Left colon (tissue), 2 donors: ENCODE measurements around the gene SSR4. TPM values are rescaled to one million over a fixed set of nuclear protein-coding genes. Genes with fewer than 3 reads are reported as not detected.

Experiments
- ATAC-seq: fragments of 200-7000 bp; cut with Tn5 transposase; one replicate; pipeline ENCODE4 v1.9.1; 2020; ENCODE audit warnings: mild to moderate bottlenecking, moderate library complexity
- DNase-seq, 2 donors: peaks; one replicate each; pipeline ENCODE4 v3.0.0-alpha.2; 2020
- intact Hi-C, 2 donors: fragments of 100-400 bp; cut with DNase I in 1 of 2; cut with micrococcal nuclease in 1 of 2; formaldehyde crosslinking; loops; one replicate each; pipeline versions ENCODE4 v1.11.2 to v1.14.0; 2022; cut with DNase I, micrococcal nuclease
- total RNA-seq, 2 donors: library from RNA; stranded (reverse); fragmentation: NEBNext Ultra II Directional; extraction: Animal tissue kit (Norgen Biotek cat#: 25700); gene quantifications; one replicate each; pipeline ENCODE4 v1.2.1, GENCODE V29; 2021
- donor health status: DM: no; HTN: no; CAD: no.
- donor health status: DM: yes; HTN: yes; CAD: no.

The SSR4 gene
- total RNA-seq, 2 donors from 2014 or later = 216 to 237 TPM

DNA sequence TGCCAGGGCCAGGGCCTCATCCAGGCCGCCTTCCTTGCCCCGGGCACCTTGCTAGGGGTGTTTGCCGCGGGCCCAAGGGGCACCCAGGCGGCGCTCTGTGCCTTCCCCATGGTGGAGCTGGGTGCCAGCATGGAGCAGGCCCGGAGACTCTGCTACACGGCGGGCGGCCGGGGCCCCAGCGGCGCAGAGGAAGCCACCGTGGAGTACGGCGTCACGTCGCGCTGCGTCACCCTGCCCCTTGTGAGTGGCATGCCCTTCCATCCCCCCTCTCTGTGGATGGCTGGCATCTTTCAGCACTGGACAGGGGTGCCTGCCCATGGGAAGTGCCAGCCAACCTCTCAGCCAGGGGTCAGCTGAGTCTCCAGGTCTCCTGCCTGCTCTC, 26.8 kb upstream of the SSR4 start:
- intact Hi-C loops = no loop called here
- ATAC-seq = no peak
- no peak for DNase-seq

DNA sequence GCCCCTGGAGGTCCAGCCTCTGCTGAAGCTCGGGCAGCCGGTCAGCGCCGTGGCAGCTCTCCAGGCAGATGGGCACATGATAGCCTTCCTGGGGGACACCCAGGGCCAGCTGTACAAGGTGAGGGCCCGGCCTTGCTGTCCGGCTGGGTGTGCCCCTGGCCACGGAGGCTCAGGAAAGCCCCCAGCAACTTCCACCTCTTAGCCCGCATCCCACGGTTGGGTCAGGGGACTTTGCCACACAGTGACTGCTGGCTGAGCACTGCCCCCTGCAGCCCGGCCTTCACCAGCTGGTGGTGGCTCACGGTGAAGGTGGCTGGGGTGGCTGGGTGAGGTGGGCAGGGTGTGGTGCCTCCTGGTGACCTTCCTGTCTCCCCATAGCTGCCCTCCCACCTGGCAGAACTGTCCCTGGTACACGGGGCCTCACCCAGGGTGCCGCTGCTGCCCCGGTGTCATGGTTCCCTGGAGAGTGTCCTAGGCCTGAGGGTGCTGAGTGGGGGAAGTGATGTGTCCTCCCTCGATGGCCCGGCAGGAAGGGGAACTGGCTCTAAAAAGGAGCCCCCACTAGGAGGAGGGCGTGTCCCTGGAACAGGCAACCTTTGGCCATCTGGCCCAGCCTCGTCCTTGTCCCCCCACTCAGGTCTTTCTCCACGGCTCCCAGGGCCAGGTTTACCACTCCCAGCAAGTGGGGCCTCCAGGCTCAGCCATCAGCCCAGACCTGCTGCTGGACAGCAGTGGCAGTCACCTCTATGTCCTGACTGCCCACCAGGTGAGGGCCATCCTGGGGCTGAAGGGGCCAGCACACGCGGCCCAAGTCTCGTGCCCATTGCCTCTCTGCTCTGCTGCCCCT, 25.9 kb upstream of the SSR4 start:
- DNase-seq = peak in 1 of 2 donors; percentile 6
- ATAC-seq = no peak
- intact Hi-C loops = no loop called here

DNA sequence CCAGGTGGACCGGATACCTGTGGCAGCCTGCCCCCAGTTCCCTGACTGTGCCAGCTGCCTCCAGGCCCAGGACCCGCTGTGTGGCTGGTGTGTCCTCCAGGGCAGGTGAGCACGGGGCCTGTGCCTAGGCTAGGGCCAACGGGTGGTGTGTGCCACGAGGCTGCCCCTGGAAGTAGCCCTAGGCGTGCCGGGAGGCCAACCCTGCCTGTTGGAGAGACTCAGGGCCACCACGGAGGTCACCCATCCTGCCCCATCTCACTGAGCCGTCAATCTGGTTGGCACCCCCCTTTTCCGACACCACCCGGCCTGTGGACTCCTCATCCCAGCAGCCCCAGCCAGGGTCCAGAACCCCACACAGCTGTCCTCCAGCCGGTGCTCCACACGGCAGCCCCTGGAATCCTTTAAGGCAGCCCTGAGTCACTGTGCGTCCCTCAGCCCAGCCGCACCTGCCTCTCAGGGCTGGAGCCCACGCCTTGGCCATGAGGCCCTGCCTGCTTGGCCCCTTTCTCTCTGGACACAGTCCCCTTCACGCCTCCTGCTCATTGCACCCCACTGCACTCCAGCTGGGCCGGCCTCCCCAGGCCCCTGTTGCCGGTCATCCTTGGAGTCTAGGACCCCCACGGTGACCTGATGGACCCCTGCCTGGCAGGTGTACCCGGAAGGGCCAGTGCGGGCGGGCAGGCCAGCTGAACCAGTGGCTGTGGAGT, 25.2 kb upstream of the SSR4 start:
- peak in 1 of 2 donors; percentile 2 for DNase-seq
- intact Hi-C loops = no loop called here
- ATAC-seq = no peak

DNA sequence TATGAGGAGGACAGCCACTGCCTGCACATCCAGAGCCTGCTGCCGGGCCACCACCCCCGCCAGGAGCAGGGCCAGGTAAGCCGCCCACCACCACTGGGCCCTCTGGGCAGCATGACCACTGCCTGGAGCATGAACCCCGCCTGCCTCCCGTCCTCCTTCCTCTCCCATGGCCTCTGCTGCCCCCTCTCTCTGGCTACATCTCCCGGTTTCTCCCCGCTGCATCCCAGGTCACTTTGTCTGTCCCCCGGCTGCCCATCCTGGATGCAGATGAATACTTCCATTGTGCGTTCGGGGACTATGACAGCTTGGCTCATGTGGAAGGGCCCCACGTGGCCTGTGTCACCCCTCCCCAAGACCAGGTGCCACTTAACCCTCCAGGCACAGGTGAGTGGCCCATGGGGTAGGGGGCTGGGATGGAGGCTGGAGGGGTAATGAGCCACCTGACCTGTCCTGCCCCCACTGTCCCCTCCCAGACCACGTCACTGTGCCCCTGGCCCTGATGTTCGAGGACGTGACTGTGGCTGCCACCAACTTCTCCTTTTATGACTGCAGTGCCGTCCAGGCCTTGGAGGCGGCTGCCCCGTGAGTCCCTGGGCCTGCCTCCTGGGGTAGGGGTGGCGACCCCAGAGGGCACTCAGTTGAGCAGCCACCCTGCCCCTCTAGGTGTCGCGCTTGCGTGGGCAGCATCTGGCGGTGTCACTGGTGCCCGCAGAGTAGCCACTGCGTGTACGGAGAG, 24.4 kb upstream of the SSR4 start:
- peak in 1 of 2 donors; percentile 3 for DNase-seq
- intact Hi-C loops = no loop called here
- no peak for ATAC-seq

DNA sequence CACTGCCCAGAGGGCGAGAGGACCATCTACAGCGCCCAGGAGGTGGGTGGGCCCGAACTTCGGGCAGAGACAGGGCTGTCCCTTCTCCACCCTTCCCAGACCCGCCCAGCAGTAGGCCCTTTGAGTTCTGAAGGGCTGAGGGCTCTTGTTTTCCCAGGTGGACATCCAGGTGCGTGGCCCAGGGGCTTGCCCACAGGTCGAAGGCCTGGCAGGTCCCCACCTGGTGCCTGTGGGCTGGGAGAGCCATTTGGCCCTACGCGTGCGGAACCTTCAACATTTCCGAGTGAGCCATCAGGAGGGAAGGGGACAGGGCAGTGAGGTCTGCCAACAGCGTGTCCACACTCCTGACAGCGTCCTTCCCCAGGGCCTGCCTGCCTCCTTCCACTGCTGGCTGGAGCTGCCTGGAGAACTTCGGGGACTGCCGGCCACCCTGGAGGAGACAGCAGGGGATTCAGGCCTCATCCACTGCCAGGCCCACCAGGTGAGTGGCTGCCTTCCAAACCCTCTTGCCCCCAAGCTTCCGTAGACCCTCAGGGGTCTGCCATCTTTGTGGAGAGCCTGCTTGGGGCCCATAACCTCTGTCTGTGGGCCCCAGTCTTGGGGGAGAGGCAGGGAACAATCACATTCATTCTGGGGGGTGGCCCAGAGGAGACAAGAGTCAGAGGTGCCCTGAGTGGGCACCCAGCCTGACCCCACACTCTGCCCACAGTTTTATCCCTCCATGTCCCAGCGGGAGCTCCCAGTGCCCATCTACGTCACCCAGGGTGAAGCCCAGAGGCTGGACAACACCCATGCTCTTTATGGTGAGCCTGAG, 23.7 kb upstream of the SSR4 start:
- ATAC-seq (no peak), DNase-seq (peak; percentile 3 to 13)
- intact Hi-C loops = no loop called here

DNA sequence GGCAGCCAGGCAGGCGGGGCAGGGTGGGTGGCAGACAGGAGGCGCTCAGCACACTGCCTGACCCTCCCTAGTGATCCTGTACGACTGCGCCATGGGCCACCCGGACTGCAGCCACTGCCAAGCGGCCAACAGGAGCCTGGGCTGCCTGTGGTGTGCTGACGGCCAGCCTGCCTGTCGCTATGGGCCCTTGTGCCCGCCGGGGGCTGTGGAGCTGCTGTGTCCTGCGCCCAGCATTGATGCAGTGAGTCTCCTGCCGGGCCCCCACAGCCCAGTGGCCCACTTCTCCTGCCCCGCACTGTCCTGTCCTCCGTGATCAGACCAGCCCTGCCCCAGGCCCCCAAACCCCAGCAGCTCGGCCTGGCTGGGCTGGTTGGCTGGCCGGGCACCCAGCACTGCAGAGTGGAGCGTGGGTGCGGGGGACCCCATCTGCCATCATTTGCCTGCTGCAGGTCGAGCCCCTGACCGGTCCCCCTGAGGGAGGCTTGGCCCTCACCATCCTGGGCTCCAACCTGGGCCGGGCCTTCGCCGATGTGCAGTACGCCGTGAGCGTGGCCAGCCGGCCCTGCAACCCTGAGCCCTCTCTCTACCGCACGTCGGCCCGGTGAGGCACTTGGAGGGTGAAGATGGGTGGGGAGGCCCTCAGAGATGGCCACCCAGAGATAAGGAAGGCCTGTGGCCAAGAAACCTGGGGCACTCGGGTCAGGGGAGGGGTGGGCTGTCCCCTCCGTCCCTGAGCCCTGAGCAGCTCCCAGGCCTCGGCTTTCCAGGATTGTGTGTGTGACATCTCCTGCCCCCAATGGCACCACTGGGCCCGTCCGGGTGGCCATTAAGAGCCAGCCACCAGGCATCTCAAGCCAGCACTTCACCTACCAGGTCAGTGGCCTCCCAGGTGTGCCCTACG, 22.8 kb upstream of the SSR4 start:
- ATAC-seq = no peak
- intact Hi-C loops = no loop called here
- DNase-seq = peak; percentile 3 to 17

DNA sequence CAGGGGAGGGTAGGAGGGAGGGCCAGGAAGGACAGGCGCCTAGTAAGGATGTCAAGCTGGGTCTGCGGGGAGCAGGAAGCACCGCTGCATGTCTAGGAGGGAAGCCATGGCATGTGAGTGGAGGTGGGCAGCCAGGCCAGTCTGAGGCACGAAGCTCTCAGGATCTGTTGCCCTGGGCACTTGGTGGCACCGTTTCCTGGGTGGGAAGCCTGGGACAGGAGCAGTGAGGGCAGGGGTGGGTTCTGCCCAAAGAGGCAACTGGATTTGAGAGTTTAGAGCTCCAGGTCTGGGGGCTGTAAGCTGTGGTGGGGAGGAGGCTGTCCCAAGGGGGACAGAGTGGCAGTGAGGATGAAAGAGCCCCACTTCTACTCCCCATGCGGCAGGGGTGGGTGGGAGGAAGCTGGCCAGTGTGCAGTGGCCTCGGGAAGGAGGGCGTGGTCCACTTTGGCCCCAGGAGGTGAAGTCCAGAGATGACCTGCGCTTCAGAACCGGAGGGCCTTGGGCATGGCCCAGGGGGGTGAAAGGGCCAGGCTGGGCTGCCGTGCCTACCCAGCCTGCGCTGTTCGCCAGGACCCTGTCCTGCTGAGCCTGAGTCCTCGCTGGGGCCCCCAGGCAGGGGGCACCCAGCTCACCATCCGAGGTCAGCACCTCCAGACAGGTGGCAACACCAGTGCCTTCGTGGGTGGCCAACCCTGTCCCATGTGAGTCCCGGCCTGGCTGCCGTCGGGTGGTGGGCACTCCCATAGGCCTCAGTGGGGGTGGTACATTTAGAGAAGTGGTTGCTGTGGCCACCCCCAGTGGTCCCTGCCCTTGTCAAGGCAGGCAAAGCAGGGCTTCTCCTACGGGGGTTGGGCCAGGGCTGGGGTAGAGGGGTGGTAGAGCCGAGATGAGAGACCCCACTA, 21.9 kb upstream of the SSR4 start:
- no peak for ATAC-seq
- intact Hi-C loops = no loop called here
- peak in 1 of 2 donors; percentile 16 for DNase-seq

DNA sequence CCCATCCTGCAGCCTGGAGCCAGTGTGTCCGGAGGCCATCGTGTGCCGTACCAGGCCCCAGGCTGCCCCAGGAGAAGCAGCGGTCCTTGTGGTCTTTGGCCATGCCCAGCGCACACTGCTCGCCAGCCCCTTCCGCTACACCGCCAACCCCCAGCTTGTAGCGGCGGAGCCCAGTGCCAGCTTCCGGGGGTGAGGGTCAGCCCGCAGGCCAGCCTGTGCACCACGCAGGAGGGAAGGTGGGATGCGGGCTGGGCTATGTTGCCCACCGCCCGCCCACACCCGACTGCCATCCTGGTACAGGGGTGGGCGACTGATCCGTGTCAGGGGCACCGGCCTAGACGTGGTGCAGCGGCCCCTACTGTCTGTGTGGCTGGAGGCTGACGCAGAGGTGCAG, 21.3 kb upstream of the SSR4 start:
- ATAC-seq (no peak), DNase-seq (peak in 1 of 2 donors; percentile 19)
- intact Hi-C loops = no loop called here

DNA sequence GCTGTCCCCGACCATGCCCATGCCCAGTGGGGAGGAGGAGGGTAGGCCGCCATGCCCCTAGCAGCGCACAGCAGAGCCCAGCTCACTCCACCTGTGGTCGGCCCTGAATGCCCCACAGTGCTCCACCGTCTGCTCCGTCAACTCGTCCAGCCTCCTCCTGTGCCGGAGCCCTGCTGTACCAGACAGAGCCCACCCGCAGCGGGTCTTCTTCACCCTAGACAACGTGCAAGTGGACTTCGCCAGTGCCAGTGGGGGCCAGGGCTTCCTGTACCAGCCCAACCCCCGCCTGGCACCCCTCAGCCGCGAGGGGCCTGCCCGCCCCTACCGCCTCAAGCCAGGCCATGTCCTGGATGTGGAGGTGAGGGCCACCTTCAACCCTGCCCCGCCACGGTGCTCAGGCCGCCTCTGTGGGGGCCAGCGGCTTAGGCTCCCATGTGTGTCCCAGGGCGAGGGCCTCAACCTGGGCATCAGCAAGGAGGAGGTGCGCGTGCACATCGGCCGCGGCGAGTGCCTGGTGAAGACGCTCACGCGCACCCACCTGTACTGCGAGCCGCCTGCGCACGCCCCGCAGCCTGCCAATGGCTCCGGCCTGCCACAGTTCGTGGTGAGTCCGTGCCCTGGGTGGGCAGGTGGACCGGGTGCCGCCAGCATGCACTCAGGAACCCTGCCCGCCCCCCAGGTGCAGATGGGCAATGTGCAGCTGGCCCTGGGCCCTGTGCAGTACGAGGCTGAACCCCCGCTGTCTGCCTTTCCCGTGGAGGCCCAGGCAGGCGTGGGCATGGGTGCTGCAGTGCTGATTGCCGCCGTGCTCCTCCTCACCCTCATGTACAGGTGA, 20.5 kb upstream of the SSR4 start:
- peak in 1 of 2 donors; percentile 21 for DNase-seq
- intact Hi-C loops = no loop called here
- ATAC-seq = no peak

DNA sequence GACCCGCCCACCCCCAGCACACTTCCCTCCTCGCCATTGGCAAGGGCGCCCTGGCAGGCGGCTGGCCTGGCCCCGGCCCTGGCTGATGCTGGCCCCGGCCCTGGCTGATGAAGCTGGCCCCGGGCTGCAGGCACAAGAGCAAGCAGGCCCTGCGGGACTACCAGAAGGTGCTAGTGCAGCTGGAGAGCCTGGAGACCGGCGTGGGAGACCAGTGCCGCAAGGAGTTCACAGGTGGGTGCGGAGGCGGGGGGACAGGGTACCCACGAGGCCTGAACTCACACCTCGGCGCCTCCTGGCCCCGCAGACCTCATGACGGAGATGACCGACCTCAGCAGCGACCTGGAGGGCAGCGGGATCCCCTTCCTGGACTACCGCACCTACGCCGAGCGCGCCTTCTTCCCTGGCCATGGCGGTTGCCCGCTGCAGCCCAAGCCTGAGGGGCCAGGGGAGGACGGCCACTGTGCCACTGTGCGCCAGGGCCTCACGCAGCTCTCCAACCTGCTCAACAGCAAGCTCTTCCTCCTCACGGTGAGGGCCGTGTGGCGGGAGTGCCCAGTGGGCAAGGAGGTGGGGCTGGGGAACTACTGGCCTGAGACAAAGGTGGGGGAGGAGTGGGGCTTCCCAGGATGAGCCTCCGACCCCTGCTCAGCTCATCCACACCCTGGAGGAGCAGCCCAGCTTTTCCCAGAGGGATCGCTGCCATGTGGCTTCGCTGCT, 19.7 kb upstream of the SSR4 start:
- peak in 1 of 2 donors; percentile 12 for DNase-seq
- intact Hi-C loops = no loop called here

DNA sequence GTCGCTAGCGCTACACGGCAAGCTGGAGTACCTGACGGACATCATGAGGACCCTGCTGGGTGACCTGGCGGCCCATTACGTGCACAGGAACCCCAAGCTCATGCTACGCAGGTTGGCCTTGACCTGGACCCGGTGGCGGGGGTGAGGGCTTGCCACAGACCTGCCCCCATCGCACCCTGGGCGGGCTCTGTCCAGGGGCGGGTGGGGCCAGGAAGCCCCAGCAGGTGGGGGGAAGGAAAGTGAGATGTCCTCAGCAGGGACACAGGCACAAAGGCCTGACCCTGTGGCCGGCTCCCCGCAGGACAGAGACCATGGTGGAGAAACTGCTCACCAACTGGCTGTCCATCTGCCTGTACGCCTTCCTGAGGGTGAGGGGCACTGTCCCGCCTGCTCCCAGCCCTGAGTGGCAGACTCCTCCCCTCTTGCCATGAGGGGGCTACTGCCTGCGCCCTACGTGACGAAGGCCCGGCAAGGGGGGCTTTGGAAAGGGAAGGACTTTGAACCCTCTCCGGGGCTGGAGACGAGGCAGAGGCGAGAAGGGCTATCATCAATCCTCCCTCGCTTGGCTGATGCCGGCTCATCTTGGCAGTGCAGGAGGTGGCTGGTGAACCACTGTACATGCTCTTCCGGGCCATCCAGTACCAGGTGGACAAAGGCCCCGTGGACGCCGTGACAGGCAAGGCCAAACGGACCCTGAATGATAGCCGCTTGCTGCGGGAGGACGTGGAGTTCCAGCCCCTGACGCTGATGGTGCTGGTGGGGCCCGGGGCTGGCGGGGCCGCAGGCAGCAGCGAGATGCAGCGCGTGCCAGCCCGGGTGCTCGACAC, 19.0 kb upstream of the SSR4 start:
- no peak for ATAC-seq
- peak in 1 of 2 donors; percentile 12 for DNase-seq
- intact Hi-C loops = no loop called here

More for the DNA sequence above, 19.7 kb upstream of the SSR4 start:
- no peak for ATAC-seq

DNA sequence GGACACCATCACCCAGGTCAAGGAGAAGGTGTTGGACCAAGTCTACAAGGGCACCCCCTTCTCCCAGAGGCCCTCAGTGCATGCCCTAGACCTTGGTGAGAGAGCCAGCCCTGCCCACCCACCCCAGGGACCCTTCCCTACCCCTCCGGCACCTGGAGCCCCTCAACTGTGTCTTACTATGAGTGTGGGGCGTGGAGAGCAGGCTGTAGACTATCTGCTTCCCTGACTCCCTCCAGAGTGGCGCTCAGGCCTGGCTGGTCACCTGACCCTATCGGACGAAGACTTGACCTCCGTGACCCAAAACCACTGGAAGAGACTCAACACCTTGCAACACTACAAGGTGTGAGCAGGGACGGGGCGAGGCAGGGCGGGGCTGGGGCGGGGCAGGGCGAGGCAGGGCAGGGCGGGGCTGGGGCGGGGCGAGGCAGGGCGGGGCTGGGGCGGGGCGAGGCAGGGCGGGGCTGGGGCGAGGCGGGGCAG, 18.3 kb upstream of the SSR4 start:
- ATAC-seq (no peak), DNase-seq (peak in 1 of 2 donors; percentile 9)
- intact Hi-C loops = no loop called here

DNA sequence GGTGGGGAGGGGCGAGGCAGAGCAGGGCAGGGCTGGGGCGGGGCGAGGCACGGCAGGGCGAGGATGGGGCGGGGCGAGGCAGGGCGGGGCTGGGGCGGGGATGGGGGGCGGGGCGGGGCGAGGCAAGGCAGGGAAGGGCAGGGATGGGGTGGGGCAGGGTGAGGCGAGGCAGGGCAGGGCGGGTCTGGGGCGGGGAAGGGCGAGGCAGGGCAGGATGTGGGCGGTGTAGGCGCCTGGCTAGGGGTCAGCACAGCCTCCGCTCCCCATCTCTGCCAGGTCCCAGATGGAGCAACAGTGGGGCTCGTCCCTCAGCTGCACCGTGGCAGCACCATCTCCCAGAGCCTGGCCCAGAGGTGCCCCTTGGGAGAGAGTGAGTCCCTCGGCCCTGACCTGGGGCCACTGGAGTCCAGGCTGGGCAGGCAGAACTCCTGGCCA, 17.8 kb upstream of the SSR4 start:
- intact Hi-C loops = no loop called here
- ATAC-seq = no peak
- DNase-seq = peak in 1 of 2 donors; percentile 14
